ENCODE data around the gene TBC1D21. TPM values are rescaled to one million over a fixed set of nuclear protein-coding genes. Genes with fewer than 3 reads are reported as not detected.

TBC1D21 gene
- polyA plus RNA-seq, 1 donor: not detected

GRCh38 chr15:73901126-73901810 lies 27.9 kb downstream of the TBC1D21 start:
- Histone ChIP-seq H3K27ac (ENCODE audit: low read length) (no peak overlapping the region), H3K4me3 (ENCODE audit: low read length) (no peak overlapping the region), H3K4me1 (ENCODE audit: control insufficient read depth, insufficient read depth, low read length) (no peaks in the 10 kb centered on the region), H3K36me3 (ENCODE audit: control insufficient read depth, insufficient read depth, low read length) (no peaks in the 10 kb centered on the region), H3K9me3 (ENCODE audit: control insufficient read depth, low read depth, low read length) (no peaks in the 10 kb centered on the region), H3K27me3 (ENCODE audit: control insufficient read depth, insufficient read depth, low read length) (no peaks in the 10 kb centered on the region)
- WGBS (ENCODE audit: insufficient coverage, low lambda C conversion rate): 100% methylated on average over 1 of the region's 7 CpGs
- no peak for DNase-seq

GRCh38 chr15:73902121-73903020 lies 29.0 kb downstream of the TBC1D21 start:
- no peaks in the 10 kb centered on the region for H3K9me3 ChIP-seq (ENCODE audit: control insufficient read depth, low read depth, low read length)
- no peaks in the 10 kb centered on the region for H3K27me3 ChIP-seq (ENCODE audit: control insufficient read depth, insufficient read depth, low read length)
- no peak overlapping the region for H3K4me3 ChIP-seq (ENCODE audit: low read length)
- no peaks in the 10 kb centered on the region for H3K36me3 ChIP-seq (ENCODE audit: control insufficient read depth, insufficient read depth, low read length)
- WGBS (ENCODE audit: insufficient coverage, low lambda C conversion rate): no CpG with 5 or more reads among the region's 11 CpGs
- H3K27ac ChIP-seq (ENCODE audit: low read length): no peak overlapping the region
- H3K4me1 ChIP-seq (ENCODE audit: control insufficient read depth, insufficient read depth, low read length): peaks cover 2% of the 10 kb centered on the region
- no peak for DNase-seq

- Histone ChIP-seq H3K4me1 (ENCODE audit: control insufficient read depth, insufficient read depth, low read length) (peaks cover 2% of the 10 kb centered on the region), H3K27ac (ENCODE audit: low read length) (no peak overlapping the region)
- DNase-seq: peak in 1 of 2 donors; percentile 52
Observed at GRCh38 chr15:73904026-73904815, 30.9 kb downstream of the TBC1D21 start.

GRCh38 chr15:73905225-73905827 lies 32.0 kb downstream of the TBC1D21 start:
- Histone ChIP-seq H3K36me3 (ENCODE audit: control insufficient read depth, insufficient read depth, low read length) (no peaks in the 10 kb centered on the region), H3K9me3 (ENCODE audit: control insufficient read depth, low read depth, low read length) (no peaks in the 10 kb centered on the region), H3K4me3 (ENCODE audit: low read length) (no peak overlapping the region), H3K27ac (ENCODE audit: low read length) (no peak overlapping the region), H3K4me1 (ENCODE audit: control insufficient read depth, insufficient read depth, low read length) (peaks cover 2% of the 10 kb centered on the region), H3K27me3 (ENCODE audit: control insufficient read depth, insufficient read depth, low read length) (no peaks in the 10 kb centered on the region)
- no peak for DNase-seq
- no CpG with 5 or more reads among the region's 3 CpGs for WGBS (ENCODE audit: insufficient coverage, low lambda C conversion rate)

More at GRCh38 chr15:73904026-73904815, 30.9 kb downstream of the TBC1D21 start:
- H3K27me3 ChIP-seq (ENCODE audit: control insufficient read depth, insufficient read depth, low read length): no peaks in the 10 kb centered on the region
- no peaks in the 10 kb centered on the region for H3K9me3 ChIP-seq (ENCODE audit: control insufficient read depth, low read depth, low read length)
- WGBS (ENCODE audit: insufficient coverage, low lambda C conversion rate): 92% methylated on average over 1 of the region's 9 CpGs
- H3K36me3 ChIP-seq (ENCODE audit: control insufficient read depth, insufficient read depth, low read length): no peaks in the 10 kb centered on the region
- no peak overlapping the region for H3K4me3 ChIP-seq (ENCODE audit: low read length)

- Histone ChIP-seq H3K36me3 (ENCODE audit: control insufficient read depth, insufficient read depth, low read length) (no peaks in the 10 kb centered on the region), H3K4me1 (ENCODE audit: control insufficient read depth, insufficient read depth, low read length) (peaks cover 2% of the 10 kb centered on the region), H3K9me3 (ENCODE audit: control insufficient read depth, low read depth, low read length) (no peaks in the 10 kb centered on the region), H3K4me3 (ENCODE audit: low read length) (no peak overlapping the region), H3K27ac (ENCODE audit: low read length) (no peak overlapping the region), H3K27me3 (ENCODE audit: control insufficient read depth, insufficient read depth, low read length) (no peaks in the 10 kb centered on the region)
- WGBS (ENCODE audit: insufficient coverage, low lambda C conversion rate): no CpG with 5 or more reads among the region's 4 CpGs
- DNase-seq: no peak
Observed at GRCh38 chr15:73906346-73907034, 33.1 kb downstream of the TBC1D21 start.

- no peak overlapping the region for H3K27ac ChIP-seq (ENCODE audit: low read length)
- H3K4me3 ChIP-seq (ENCODE audit: low read length): no peak overlapping the region
- no peaks in the 10 kb centered on the region for H3K27me3 ChIP-seq (ENCODE audit: control insufficient read depth, insufficient read depth, low read length)
- DNase-seq: no peak
- no peaks in the 10 kb centered on the region for H3K36me3 ChIP-seq (ENCODE audit: control insufficient read depth, insufficient read depth, low read length)
- no CpG with 5 or more reads among the region's 2 CpGs for WGBS (ENCODE audit: insufficient coverage, low lambda C conversion rate)
- H3K4me1 ChIP-seq (ENCODE audit: control insufficient read depth, insufficient read depth, low read length): peaks cover 2% of the 10 kb centered on the region
- H3K9me3 ChIP-seq (ENCODE audit: control insufficient read depth, low read depth, low read length): no peaks in the 10 kb centered on the region
Observed at GRCh38 chr15:73907035-73907408, 33.7 kb downstream of the TBC1D21 start.

GRCh38 chr15:73908030-73908821 lies 34.9 kb downstream of the TBC1D21 start:
- peak; percentile 56 to 66 for DNase-seq
- Histone ChIP-seq H3K27ac (ENCODE audit: low read length) (no peak overlapping the region), H3K4me1 (ENCODE audit: control insufficient read depth, insufficient read depth, low read length) (peaks cover 2% of the 10 kb centered on the region), H3K36me3 (ENCODE audit: control insufficient read depth, insufficient read depth, low read length) (no peaks in the 10 kb centered on the region), H3K9me3 (ENCODE audit: control insufficient read depth, low read depth, low read length) (no peaks in the 10 kb centered on the region), H3K27me3 (ENCODE audit: control insufficient read depth, insufficient read depth, low read length) (no peaks in the 10 kb centered on the region), H3K4me3 (ENCODE audit: low read length) (no peak overlapping the region)
- WGBS (ENCODE audit: insufficient coverage, low lambda C conversion rate): no CpG with 5 or more reads among the region's 7 CpGs

- H3K4me1 ChIP-seq (ENCODE audit: control insufficient read depth, insufficient read depth, low read length): peaks cover 2% of the 10 kb centered on the region
- H3K4me3 ChIP-seq (ENCODE audit: low read length): no peak overlapping the region
- no peak overlapping the region for H3K27ac ChIP-seq (ENCODE audit: low read length)
- DNase-seq: no peak
- H3K36me3 ChIP-seq (ENCODE audit: control insufficient read depth, insufficient read depth, low read length): no peaks in the 10 kb centered on the region
- WGBS (ENCODE audit: insufficient coverage, low lambda C conversion rate): no CpG with 5 or more reads among the region's 2 CpGs
- no peaks in the 10 kb centered on the region for H3K9me3 ChIP-seq (ENCODE audit: control insufficient read depth, low read depth, low read length)
- no peaks in the 10 kb centered on the region for H3K27me3 ChIP-seq (ENCODE audit: control insufficient read depth, insufficient read depth, low read length)
Observed at GRCh38 chr15:73908822-73909122, 35.4 kb downstream of the TBC1D21 start.

GRCh38 chr15:73909651-73910050 lies 36.3 kb downstream of the TBC1D21 start:
- no peak for DNase-seq
- H3K4me3 ChIP-seq (ENCODE audit: low read length): no peak overlapping the region
- no peaks in the 10 kb centered on the region for H3K36me3 ChIP-seq (ENCODE audit: control insufficient read depth, insufficient read depth, low read length)
- H3K9me3 ChIP-seq (ENCODE audit: control insufficient read depth, low read depth, low read length): no peaks in the 10 kb centered on the region
- whole genome bisulfite sequencing (ENCODE audit: insufficient coverage, low lambda C conversion rate): no CpG with 5 or more reads among the region's 2 CpGs
- H3K27me3 ChIP-seq (ENCODE audit: control insufficient read depth, insufficient read depth, low read length): no peaks in the 10 kb centered on the region
- H3K4me1 ChIP-seq (ENCODE audit: control insufficient read depth, insufficient read depth, low read length): peaks cover 2% of the 10 kb centered on the region
- no peak overlapping the region for H3K27ac ChIP-seq (ENCODE audit: low read length)

All from large intestine (tissue), 3 donors.